G401 (cell line): ENCODE results near the gene GJA1. TPM values are rescaled to one million over a fixed set of nuclear protein-coding genes. Genes with fewer than 3 reads are reported as not detected.
"Not testable (repeated sequence)": the region's sequence is repeated elsewhere in the genome, so short reads cannot be mapped to it uniquely, and the experiment has no call there.

Experiments
- DNase-seq: peaks from one replicate; pipeline ENCODE4 v3.0.0-alpha.2; 2015; ENCODE audit warnings: low spot score
- in situ Hi-C: cut with HindIII; loops from 2 replicates; pipeline ENCODE4 v1.10.0; 2016; ENCODE audit warnings: low sequenced_read_pairs, mixed read lengths
- total RNA-seq: library from RNA; depleted of rRNA; stranded (reverse); fragments of >200 nt; shearing (Covaris generic); gene quantifications from 2 replicates; pipeline ENCODE4 v1.2.3, GENCODE V29; 2014; rRNA removed

Gene GJA1
- 316 and 402 TPM in 2 replicates for total RNA-seq

DNA sequence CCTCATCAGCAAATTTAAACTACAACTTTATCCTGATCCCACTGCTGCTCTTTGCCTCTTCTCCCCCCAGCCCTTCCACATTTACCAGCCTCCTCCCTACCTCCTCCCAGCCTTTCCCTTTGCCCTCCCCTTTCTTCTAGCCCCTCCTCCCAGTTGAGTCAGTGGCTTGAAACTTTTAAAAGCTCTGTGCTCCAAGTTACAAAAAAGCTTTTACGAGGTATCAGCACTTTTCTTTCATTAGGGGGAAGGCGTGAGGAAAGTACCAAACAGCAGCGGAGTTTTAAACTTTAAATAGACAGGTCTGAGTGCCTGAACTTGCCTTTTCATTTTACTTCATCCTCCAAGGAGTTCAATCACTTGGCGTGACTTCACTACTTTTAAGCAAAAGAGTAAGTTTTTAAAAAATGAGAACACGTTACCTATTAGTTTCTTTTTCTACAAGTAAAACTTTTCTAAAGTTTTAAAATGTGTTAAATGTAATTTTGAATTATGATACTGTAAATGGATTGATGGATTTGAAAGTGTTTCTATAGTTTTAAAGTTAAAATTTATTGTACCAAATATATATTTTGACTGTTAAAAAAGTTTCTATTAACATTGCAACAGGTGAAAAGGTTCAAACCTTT lies at the start of gene GJA1:
Gene GJA1, plus strand, starts transcription at position 203 of the 626 bp plus-strand sequence. CDS start 11,202 bp downstream, outside the sequence.
- in situ Hi-C loops: loop anchor here (25.0 kb wide), 1 partner anchor 377 kb away; no protein-coding TSS in a partner anchor
- peak; percentile 75 for DNase-seq

DNA sequence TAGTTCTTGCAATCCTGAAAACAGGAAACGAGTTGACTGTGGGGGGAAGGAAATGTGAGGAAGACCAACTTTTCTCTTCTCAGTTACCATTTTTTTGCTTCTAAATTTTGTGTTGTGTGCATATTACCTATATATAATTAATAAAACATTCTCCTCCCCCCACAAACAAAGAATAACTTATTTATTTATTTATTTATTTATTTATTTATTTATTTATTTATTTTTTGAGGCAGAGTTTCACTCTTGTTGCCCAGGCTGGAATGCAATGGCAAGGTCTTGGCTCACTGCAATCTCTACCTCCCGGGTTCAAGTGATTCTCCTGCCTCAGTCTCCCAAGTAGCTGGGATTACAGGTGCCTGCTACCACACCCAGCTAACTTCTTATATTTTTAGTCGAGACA lies 48.9 kb upstream of the GJA1 start:
- DNase-seq, in situ Hi-C loops: not testable (repeated sequence)

GRCh38 chr6:121389419-121389818 lies 46.0 kb upstream of the GJA1 start:
- in situ Hi-C loops: no loop called here
- no peak for DNase-seq

GRCh38 chr6:121393731-121394505 lies 41.5 kb upstream of the GJA1 start:
- in situ Hi-C loops: no loop called here
- no peak for DNase-seq

GRCh38 chr6:121395736-121396135 lies 39.7 kb upstream of the GJA1 start:
- in situ Hi-C loops: no loop called here
- no peak for DNase-seq

DNA sequence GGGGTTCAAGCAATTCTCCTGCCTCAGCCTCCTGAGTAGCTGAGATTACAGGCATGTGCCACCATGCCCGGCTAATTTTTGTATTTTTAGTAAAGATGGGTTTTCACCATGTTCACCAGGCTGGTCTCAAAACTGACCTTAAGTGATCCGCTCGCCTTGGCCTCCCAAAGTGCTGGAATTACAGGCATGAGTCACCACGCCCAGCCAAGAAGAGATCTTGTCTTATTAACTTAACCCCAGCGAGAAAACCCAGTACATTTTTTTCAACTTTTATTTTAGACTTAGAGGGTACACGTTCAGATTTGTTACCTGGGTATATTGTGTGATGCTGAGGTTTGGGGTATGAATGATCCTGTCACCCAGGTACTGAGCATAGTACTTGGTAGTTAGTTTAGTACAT lies 38.3 kb upstream of the GJA1 start:
- DNase-seq, in situ Hi-C loops: not testable (repeated sequence)

GRCh38 chr6:121398127-121398526 lies 37.3 kb upstream of the GJA1 start:
- DNase-seq: no peak

GRCh38 chr6:121399966-121400365 lies 35.5 kb upstream of the GJA1 start:
- DNase-seq: no peak
- in situ Hi-C loops: no loop called here

More at GRCh38 chr6:121398127-121398526, 37.3 kb upstream of the GJA1 start:
- in situ Hi-C loops: no loop called here

- in situ Hi-C loops: no loop called here
- no peak for DNase-seq
Observed at GRCh38 chr6:121403964-121404363, 31.5 kb upstream of the GJA1 start.

- in situ Hi-C loops: no loop called here
Observed at GRCh38 chr6:121405306-121405705, 30.1 kb upstream of the GJA1 start.

GRCh38 chr6:121408321-121408720 lies 27.1 kb upstream of the GJA1 start:
- no peak for DNase-seq
- in situ Hi-C loops: no loop called here

More at GRCh38 chr6:121405306-121405705, 30.1 kb upstream of the GJA1 start:
- no peak for DNase-seq

GRCh38 chr6:121413879-121414278 lies 21.6 kb upstream of the GJA1 start:
- no peak for DNase-seq
- in situ Hi-C loops: no loop called here

DNA sequence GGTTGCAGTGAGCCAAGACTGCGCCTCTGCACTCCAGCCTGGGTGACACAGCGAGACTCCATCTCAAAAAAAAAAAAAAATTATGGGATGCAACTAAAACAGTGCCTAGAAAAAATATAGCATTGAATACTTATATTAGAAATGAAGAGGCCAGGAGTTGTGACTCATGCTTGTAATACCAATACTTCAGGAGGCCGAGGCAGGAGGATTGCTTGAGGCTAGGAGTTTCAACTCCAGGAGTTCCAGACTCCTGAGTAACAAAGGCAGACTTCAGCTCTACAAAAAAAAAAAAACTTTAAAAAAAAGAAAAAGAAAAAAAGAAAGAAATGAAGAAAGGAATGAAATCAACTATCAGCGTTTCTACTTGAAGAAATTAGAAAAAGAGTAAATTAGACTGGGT lies 17.1 kb upstream of the GJA1 start:
- in situ Hi-C loops: no loop called here
- DNase-seq: no peak

DNA sequence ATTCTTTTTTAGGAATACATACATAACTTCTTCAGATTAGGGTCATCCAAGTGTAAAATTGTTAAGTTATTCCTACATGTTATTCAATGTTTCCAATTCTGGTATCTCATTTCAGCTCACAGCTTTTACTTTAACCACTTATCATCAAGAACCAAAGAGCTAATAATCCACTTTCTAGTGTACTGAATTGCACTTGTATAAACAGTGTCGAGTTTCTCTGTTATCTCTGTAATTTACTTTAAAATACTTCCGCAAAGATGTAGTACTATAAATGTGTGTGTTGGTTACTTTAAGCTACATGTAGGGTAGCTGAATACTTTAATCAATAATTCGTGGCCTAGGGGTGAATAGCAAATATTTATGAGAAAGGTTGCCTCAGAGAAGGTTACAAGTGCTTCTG lies 8.8 kb upstream of the GJA1 start:
- no peak for DNase-seq
- in situ Hi-C loops: loop anchor here (25.0 kb wide), 1 partner anchor 386 kb away; no protein-coding TSS in a partner anchor

DNA sequence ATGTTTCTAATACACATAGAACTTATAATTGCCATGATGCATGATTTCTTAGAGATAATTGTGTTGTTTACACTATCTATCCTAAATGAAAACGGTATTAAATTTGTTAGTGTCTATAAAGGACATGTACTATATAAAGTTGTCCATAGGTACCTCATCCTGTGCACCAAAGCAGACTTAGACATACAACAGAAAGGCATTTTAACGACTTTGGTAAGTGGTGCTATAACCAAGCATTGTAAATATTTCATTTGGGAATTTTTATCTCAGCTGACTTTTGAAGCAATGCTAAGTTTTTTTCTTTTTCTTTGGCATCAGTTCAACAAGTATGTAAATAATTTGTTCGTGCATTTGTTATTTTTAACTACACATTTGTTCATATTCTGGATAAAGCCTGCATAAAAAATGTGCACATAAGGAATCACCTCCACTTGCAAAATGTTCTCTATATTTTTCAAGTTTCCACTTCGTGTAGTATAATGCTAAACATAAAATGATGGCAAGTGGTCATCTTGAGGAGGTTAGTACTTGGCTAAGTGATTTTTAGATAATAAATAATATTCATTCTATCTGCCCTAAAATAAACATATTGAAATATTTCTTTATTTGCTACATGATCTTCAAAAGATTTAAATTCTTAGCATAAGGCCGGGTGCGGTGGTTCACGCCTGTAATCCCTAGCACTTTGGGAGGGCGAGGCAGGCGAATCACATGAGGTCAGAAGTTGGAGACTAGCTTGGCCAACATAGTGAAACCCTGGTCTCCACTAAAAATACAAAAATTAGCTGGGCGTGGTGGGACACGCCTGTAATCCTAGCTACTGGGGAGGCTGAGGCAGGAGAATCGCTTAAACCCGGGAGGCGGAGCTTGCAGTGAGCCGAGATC lies 6.3 kb upstream of the GJA1 start:
- DNase-seq: no peak
- in situ Hi-C loops: loop anchor here (25.0 kb wide), 1 partner anchor 383 kb away; no protein-coding TSS in a partner anchor

- in situ Hi-C loops: loop anchor here (25.0 kb wide), 1 partner anchor 382 kb away; no protein-coding TSS in a partner anchor
Observed at GRCh38 chr6:121430514-121431460, 4.7 kb upstream of the GJA1 start.

DNA sequence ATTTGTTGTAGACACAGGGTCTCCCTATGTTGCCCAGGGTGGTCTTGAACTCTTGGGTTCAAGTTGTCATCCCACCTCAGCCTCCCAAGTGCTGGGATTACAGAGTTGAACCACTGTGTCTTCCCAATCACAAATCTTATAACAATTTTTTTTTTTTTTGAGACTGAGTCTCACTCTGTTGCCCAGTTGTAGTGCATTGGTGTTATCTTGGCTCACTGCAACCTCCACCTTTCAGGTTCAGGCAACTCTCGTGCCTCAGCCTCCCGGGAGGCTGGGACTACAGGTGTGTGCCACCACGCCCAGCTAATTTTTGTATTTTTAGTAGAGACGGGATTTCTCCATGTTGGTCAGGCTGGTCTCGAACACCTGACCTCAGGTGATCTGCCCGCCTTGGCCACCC lies 3.7 kb upstream of the GJA1 start:
- in situ Hi-C loops: loop anchor here (25.0 kb wide), 1 partner anchor 381 kb away; no protein-coding TSS in a partner anchor
- not testable (repeated sequence) for DNase-seq

More at GRCh38 chr6:121430514-121431460, 4.7 kb upstream of the GJA1 start:
- DNase-seq: peak; percentile 58
